Transverse colon (tissue), 4 donors: Measurements from ENCODE around the gene SCAP.

Experiments used
- EP300 ChIP-seq: sonication (generic); formaldehyde crosslinking; IDR thresholded peaks from one replicate; pipeline ENCODE4 v1.6.1; 2017; ENCODE audit warnings: antibody characterized with exemption, low read depth
- POLR2A ChIP-seq: fragments of 450-650 bp; IDR thresholded peaks from one replicate; pipeline ENCODE4 v1.6.1; 2016; ENCODE audit warnings: antibody characterized with exemption, mild to moderate bottlenecking, moderate library complexity
- POLR2AphosphoS5 ChIP-seq, 3 donors: sonication (generic); formaldehyde crosslinking; IDR thresholded peaks; one replicate each; pipeline ENCODE4 v1.6.1; 2016; ENCODE audit warnings: antibody characterized with exemption in 3 of 3
- TF ChIP-seq, protein P1 (sequence below), 5 experiments: fragments of 200-600 bp in 3 of 5; fragments of 450-650 bp in 2 of 5; sonication (generic) in 3 of 5; IDR thresholded peaks; 1 replicate in 2 of 5; 2 replicates in 3 of 5; pipeline ENCODE4 v1.5.1; 2016 to 2017; ENCODE audit warnings: antibody characterized with exemption in 5 of 5, inconsistent platforms in 3 of 5, mild to moderate bottlenecking in 2 of 5, moderate library complexity in 1 of 5

- TF ChIP-seq POLR2A (no peak), POLR2AphosphoS5 (IDR thresholded peaks at IDR 0.05) (no peak), EP300 (no peak)
- TF ChIP-seq, protein P1, sequence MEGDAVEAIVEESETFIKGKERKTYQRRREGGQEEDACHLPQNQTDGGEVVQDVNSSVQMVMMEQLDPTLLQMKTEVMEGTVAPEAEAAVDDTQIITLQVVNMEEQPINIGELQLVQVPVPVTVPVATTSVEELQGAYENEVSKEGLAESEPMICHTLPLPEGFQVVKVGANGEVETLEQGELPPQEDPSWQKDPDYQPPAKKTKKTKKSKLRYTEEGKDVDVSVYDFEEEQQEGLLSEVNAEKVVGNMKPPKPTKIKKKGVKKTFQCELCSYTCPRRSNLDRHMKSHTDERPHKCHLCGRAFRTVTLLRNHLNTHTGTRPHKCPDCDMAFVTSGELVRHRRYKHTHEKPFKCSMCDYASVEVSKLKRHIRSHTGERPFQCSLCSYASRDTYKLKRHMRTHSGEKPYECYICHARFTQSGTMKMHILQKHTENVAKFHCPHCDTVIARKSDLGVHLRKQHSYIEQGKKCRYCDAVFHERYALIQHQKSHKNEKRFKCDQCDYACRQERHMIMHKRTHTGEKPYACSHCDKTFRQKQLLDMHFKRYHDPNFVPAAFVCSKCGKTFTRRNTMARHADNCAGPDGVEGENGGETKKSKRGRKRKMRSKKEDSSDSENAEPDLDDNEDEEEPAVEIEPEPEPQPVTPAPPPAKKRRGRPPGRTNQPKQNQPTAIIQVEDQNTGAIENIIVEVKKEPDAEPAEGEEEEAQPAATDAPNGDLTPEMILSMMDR (IDR thresholded peaks at IDR 0.05): no peak
These were observed 46.1 kb downstream of the SCAP start for GRCh38 chr3:47429476-47430270.
